GM18498 (cell line): Measurements from ENCODE around the gene HMGA1.

ENCODE experiments used
- ATAC-seq: cut with Tn5 transposase; IDR thresholded peaks from one replicate; pipeline ENCODE4 v1.9.1; 2021; ENCODE audit warnings: mild to moderate bottlenecking, moderate library complexity; ENCODE audit not compliant: unreplicated experiment

Gene HMGA1

DNA sequence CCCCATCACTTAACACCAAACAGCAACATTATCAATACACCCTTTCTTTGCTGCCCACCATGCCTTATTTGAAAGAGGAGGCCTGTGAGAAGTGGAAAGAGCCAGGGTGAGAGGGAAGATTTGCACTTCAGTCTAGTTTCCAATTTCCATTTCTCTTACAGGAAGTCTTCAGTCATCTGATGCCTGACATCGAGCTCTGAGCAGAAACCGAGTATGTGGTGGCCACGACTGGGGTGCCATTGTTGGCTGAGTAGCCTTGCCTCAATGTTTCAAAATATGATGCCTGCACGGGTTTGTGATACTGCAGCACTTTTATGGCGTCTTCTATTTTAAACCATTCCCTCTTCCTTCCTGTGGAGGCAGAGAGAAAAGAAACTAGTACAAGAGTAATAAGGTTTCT lies 51.9 kb downstream of the HMGA1 start:
- ATAC-seq: no peak

GRCh38 chr6:34289137-34289536 lies 52.5 kb downstream of the HMGA1 start:
- ATAC-seq: no peak

GRCh38 chr6:34292954-34293353 lies 56.3 kb downstream of the HMGA1 start:
- ATAC-seq: no peak

DNA sequence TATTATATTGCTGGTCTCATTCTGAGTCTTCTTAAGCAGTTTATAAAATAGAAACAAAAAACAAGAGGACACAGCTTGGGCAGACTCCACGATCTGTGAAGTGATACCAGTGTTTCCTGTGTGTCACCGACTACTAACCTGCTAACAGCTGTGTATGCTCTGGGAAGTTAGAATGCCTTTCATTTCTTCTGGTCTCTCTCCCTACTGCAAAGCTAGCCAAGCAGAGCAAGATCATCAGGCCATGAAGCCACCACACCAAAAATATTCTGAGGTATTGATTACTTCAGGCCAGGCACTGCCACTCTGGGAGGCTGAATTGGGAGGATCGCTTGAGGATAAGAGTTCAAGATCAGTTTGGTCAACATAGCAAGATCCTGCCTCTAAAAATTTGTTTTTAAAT lies 59.0 kb downstream of the HMGA1 start:
- peak; percentile 84 for ATAC-seq
